GM12801 (cell line): ENCODE data around the gene GHRL.

ENCODE experiments used
- TF ChIP-seq, protein P1 (sequence below): IDR thresholded peaks from one replicate; pipeline ENCODE4 v1.5.1; 2011; ENCODE audit warnings: control low read depth; ENCODE audit not compliant: insufficient read length; ENCODE audit errors: extremely low read depth

Gene GHRL

GRCh38 chr3:10332481-10333348 is 40.0 kb upstream of the GHRL start:
- TF ChIP-seq, protein P1, sequence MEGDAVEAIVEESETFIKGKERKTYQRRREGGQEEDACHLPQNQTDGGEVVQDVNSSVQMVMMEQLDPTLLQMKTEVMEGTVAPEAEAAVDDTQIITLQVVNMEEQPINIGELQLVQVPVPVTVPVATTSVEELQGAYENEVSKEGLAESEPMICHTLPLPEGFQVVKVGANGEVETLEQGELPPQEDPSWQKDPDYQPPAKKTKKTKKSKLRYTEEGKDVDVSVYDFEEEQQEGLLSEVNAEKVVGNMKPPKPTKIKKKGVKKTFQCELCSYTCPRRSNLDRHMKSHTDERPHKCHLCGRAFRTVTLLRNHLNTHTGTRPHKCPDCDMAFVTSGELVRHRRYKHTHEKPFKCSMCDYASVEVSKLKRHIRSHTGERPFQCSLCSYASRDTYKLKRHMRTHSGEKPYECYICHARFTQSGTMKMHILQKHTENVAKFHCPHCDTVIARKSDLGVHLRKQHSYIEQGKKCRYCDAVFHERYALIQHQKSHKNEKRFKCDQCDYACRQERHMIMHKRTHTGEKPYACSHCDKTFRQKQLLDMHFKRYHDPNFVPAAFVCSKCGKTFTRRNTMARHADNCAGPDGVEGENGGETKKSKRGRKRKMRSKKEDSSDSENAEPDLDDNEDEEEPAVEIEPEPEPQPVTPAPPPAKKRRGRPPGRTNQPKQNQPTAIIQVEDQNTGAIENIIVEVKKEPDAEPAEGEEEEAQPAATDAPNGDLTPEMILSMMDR = no peak

DNA sequence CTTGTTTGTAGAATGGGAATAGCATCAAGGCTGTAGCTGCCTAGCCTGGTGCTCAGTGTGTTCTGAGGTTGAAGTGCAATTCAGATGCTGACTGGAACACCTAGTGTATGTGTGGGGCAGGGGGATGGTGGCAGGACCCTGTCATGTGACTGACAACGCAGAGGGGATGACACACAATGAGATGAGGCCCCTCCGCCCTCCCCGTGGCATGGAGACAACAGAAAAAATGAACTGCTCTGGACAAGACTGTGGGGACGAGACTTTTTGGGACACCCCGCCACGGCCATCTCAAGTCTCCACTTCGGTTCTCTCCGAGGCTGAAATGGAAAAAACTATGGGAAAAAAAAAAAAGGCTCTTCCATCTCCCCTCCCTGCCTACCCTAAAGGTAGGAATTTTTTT is 38.6 kb upstream of the GHRL start:
- TF ChIP-seq, protein P1 = no peak

DNA sequence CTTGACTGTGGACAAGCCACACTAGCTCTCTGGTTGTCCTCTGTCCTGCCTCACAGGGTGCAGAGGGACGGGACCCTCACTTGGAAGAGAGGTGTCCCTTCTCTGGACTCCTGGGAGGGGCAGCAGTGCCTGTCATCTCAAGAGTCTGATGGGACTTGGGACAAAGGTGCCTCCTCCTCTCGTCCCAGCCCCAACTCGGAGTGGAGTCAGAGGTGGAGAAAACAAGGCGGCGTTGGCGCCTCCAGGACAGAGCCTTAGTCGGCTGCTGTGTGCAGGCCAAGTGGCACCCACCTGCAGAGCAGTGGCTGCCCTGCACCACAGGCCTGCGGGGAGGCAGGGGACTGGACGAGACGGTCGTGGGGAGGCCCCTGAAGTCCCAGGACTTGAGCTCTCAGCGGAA is 37.6 kb upstream of the GHRL start:
- TF ChIP-seq, protein P1 = no peak

GRCh38 chr3:10329495-10330015 is 36.8 kb upstream of the GHRL start:
- TF ChIP-seq, protein P1 = no peak

DNA sequence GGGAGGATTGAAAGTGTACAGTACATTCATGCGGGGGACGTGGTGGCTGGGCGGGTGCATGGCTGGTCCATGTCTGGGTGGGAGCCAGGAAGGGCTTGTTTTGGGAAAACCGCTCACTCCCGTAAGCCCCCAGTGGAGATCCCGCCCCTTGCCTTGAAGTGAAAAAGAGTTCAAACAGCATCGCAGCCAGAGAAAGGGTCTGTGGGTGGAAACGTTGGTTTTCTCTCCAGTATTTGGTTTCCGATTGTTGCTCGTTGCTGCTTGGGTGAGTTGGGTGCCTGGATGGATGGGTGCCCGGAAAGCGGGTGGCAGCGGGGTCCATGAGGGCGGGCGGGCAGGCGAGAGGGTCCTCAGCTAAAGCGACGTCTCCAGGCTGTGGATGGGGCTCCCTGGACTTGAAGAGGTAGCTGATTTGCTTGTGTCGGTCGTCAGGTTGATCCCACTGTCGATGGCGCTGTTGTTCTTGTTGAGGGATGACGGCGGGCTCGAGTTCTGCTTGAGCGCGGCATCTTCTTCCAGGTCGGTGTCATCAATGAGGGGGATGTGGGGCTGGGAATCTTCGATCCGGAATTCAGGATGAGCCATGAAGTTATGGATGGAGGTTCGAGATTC is 35.8 kb upstream of the GHRL start:
- TF ChIP-seq, protein P1 = no peak

GRCh38 chr3:10327592-10327991 is 34.8 kb upstream of the GHRL start:
- TF ChIP-seq, protein P1 = no peak

DNA sequence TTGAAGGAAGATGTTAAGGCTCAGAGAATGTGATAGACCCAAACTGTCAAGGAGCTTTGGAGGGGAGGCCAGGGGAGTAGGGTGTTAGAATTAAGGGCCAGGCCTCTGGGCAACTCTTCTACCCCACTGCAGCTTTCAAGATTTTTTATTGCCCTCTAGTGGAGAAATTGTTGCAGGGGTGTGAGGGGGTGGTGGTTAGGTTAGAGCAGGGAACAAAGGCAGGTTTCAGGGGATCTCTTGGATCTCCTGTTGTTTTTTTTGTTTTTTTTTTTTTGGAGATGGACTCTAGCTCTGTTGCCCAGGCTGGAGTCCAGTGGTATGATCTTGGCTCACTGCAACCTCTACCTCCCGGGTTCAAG is 29.6 kb upstream of the GHRL start:
- TF ChIP-seq, protein P1 = no peak
